AG04449 (cell line): ENCODE measurements around the gene EPM2AIP1.
"Not testable (repeated sequence)": the region's sequence is repeated elsewhere in the genome, so short reads cannot be mapped to it uniquely, and the experiment has no call there.

Experiments
- CTCF ChIA-PET: fragments of 350-600 bp; formaldehyde crosslinking; extraction: SDS; loops from one replicate; lab custom pipeline; 2021; ENCODE audit warnings: antibody characterized with exemption; lab: Yijun Ruan, JAX
- POLR2A ChIA-PET: fragments of 400-600, 350-600 bp; formaldehyde crosslinking; extraction: SDS; loops from one replicate; lab custom pipeline; 2020; ENCODE audit warnings: antibody characterized with exemption, inconsistent platforms; lab: Yijun Ruan, JAX
- DNase-seq: peaks from one replicate; pipeline ENCODE4 v3.0.0-alpha.2; 2010; ENCODE audit warnings: low read depth, low spot score
- H3K4me3 ChIP-seq: 2 replicates; pipeline ENCODE4 v1.5.1; 2011; ENCODE audit warnings: low read depth, mild to moderate bottlenecking, control low read depth, low read length
- CTCF ChIP-seq: IDR thresholded peaks from one replicate; pipeline ENCODE4 v1.5.1; 2011; ENCODE audit warnings: mild to moderate bottlenecking, moderate library complexity, low read length, control low read depth, inconsistent platforms; ENCODE audit not compliant: insufficient read depth; ENCODE audit errors: missing control alignments

The EPM2AIP1 gene

GRCh38 chr3:36992806-36993325 lies at the start of gene EPM2AIP1:
Gene EPM2AIP1 (minus strand): TSS chr3:36993131. CDS start chr3:36993077, 54 bp downstream.
- TF ChIP-seq CTCF = peak; percentile 42
- ChIA-PET POLR2A (interaction anchor here (0.6 to 1.7 kb wide), 4 partner anchors 9 to 295 kb away, joined by 3 to 4 read pairs (median 4); no protein-coding TSS in a partner anchor), CTCF (interaction anchor here (1.0 to 2.8 kb wide), 7 partner anchors 13 to 264 kb away, joined by 3 to 10 read pairs (median 6); no protein-coding TSS in a partner anchor)
- H3K4me3 ChIP-seq = peak within 1 kb of the TSS; percentile 86
- DNase-seq = no peak

- CTCF ChIA-PET = interaction anchor here (1.2 kb wide), 1 partner anchor 20 kb away, joined by 3 read pairs; no protein-coding TSS in a partner anchor
- DNase-seq, POLR2A ChIA-PET, H3K4me3 ChIP-seq: not testable (repeated sequence)
These were observed 49.8 kb upstream of the EPM2AIP1 start for GRCh38 chr3:37042712-37043111.

- no peak for TF ChIP-seq CTCF
- no peak overlapping the region for H3K4me3 ChIP-seq
- ChIA-PET POLR2A (no interaction called here), CTCF (interaction anchor here (1.2 kb wide), 1 partner anchor 21 kb away, joined by 3 read pairs; no protein-coding TSS in a partner anchor)
- DNase-seq = no peak
These were observed 48.7 kb upstream of the EPM2AIP1 start for GRCh38 chr3:37041546-37042195.

GRCh38 chr3:37040231-37040630 lies 47.3 kb upstream of the EPM2AIP1 start:
- no peak for DNase-seq
- H3K4me3 ChIP-seq = no peak overlapping the region
- ChIA-PET POLR2A (no interaction called here), CTCF (interaction anchor here (0.6 to 1.6 kb wide), 2 partner anchors 12 to 18 kb away, joined by 3 to 6 read pairs; no protein-coding TSS in a partner anchor)
- no peak for TF ChIP-seq CTCF

- ChIA-PET POLR2A (no interaction called here), CTCF (interaction anchor here (1.3 to 1.4 kb wide), 2 partner anchors 15 to 174 kb away, joined by 4 to 7 read pairs; no protein-coding TSS in a partner anchor)
- TF ChIP-seq CTCF = no peak
- DNase-seq = no peak
- no peak overlapping the region for H3K4me3 ChIP-seq
These were observed 46.4 kb upstream of the EPM2AIP1 start for GRCh38 chr3:37039161-37039846.

GRCh38 chr3:37037352-37037751 lies 44.4 kb upstream of the EPM2AIP1 start:
- ChIA-PET CTCF (interaction anchor here (1.6 kb wide), 1 partner anchor 13 kb away, joined by 6 read pairs; no protein-coding TSS in a partner anchor), POLR2A (no interaction called here)
- DNase-seq = no peak
- no peak overlapping the region for H3K4me3 ChIP-seq
- no peak for TF ChIP-seq CTCF
